ENCODE results near the gene FN1.

DNA sequence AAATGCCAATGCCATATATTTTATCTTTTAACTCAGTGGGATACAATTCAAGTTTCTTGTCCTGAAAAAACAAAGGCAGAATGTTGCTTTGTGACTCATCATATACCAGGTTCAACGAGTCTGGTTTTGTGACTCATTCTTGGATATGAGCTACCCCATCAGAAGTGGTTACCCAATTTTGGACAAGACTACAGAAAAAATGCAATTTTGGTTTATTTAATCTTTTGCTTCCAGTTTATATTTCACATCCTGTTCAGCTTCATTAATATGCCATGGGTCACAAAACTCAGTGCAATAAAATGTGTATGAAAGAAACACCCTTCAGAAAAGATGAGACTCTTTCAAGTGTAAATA, 25.0 kb downstream of the FN1 start:
- no peak for TF ChIP-seq POLR2A (IDR thresholded peaks at IDR 0.05)
- TF ChIP-seq, protein P1, sequence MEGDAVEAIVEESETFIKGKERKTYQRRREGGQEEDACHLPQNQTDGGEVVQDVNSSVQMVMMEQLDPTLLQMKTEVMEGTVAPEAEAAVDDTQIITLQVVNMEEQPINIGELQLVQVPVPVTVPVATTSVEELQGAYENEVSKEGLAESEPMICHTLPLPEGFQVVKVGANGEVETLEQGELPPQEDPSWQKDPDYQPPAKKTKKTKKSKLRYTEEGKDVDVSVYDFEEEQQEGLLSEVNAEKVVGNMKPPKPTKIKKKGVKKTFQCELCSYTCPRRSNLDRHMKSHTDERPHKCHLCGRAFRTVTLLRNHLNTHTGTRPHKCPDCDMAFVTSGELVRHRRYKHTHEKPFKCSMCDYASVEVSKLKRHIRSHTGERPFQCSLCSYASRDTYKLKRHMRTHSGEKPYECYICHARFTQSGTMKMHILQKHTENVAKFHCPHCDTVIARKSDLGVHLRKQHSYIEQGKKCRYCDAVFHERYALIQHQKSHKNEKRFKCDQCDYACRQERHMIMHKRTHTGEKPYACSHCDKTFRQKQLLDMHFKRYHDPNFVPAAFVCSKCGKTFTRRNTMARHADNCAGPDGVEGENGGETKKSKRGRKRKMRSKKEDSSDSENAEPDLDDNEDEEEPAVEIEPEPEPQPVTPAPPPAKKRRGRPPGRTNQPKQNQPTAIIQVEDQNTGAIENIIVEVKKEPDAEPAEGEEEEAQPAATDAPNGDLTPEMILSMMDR (IDR thresholded peaks at IDR 0.05 in 4 of 5, conservative IDR thresholded peaks at IDR 0.05 in 1 of 5): no peak

All from gastrocnemius medialis (tissue), 4 donors.